ACC112 (cell line): Measurements from ENCODE around the gene PRKAB1.

ENCODE experiments used
- H2AFZ ChIP-seq: fragments of 200-600 bp; sonication (generic); one replicate; pipeline ENCODE4 v1.6.0; 2017; ENCODE audit warnings: antibody characterized with exemption, low read length; ENCODE audit not compliant: unreplicated experiment
- H3K27ac ChIP-seq: fragments of 200-600 bp; sonication (generic); 2 replicates; pipeline ENCODE4 v1.5.1; 2014; ENCODE audit warnings: low read depth, mild to moderate bottlenecking, antibody characterized with exemption, low read length, moderate library complexity
- H3K27me3 ChIP-seq: fragments of 200-600 bp; sonication (generic); 2 replicates; pipeline ENCODE4 v1.6.1; 2014; ENCODE audit warnings: mild to moderate bottlenecking, antibody characterized with exemption, low read length, moderate library complexity, mixed read lengths; ENCODE audit not compliant: insufficient read depth
- H3K36me3 ChIP-seq: fragments of 200-600 bp; sonication (generic); 2 replicates; pipeline ENCODE4 v1.6.1; 2016; ENCODE audit warnings: mild to moderate bottlenecking, antibody characterized with exemption, low read length, moderate library complexity, mixed read lengths; ENCODE audit not compliant: insufficient read depth
- H3K4me1 ChIP-seq: fragments of 200-600 bp; sonication (generic); one replicate; pipeline ENCODE4 v1.6.1; 2016; ENCODE audit warnings: low read length, mixed read lengths; ENCODE audit not compliant: insufficient read depth, unreplicated experiment, control insufficient read depth
- H3K4me3 ChIP-seq: fragments of 200-600 bp; sonication (generic); 2 replicates; pipeline ENCODE4 v1.5.1; 2014; ENCODE audit warnings: mild to moderate bottlenecking, low read depth, low read length
- H3K79me2 ChIP-seq: fragments of 200-600 bp; sonication (generic); one replicate; pipeline ENCODE4 v1.6.0; 2016; ENCODE audit warnings: low read length; ENCODE audit not compliant: control insufficient read depth, unreplicated experiment, insufficient read depth

PRKAB1 gene

GRCh38 chr12:119684711-119685369 is 16.9 kb downstream of the PRKAB1 start:
- Histone ChIP-seq H3K36me3 (peaks cover 24% of the 10 kb centered on the region; the same call in 1 of the 2 replicates), H3K27me3 (no peaks in the 10 kb centered on the region), H2AFZ (no peak overlapping the region), H3K79me2 (no peaks in the 10 kb centered on the region), H3K4me1 (peaks cover 13% of the 10 kb centered on the region), H3K4me3 (no peak overlapping the region), H3K27ac (no peak overlapping the region)

- no peak overlapping the region for H2AFZ ChIP-seq
- H3K27ac ChIP-seq, result no peak overlapping the region
- peaks cover 13% of the 10 kb centered on the region for H3K4me1 ChIP-seq
- H3K36me3 ChIP-seq, result peaks cover 24% of the 10 kb centered on the region; the same call in 1 of the 2 replicates
- no peaks in the 10 kb centered on the region for H3K79me2 ChIP-seq
- H3K27me3 ChIP-seq, result no peaks in the 10 kb centered on the region
- H3K4me3 ChIP-seq, result no peak overlapping the region
Measured at GRCh38 chr12:119685375-119685774, 17.4 kb downstream of the PRKAB1 start.

DNA sequence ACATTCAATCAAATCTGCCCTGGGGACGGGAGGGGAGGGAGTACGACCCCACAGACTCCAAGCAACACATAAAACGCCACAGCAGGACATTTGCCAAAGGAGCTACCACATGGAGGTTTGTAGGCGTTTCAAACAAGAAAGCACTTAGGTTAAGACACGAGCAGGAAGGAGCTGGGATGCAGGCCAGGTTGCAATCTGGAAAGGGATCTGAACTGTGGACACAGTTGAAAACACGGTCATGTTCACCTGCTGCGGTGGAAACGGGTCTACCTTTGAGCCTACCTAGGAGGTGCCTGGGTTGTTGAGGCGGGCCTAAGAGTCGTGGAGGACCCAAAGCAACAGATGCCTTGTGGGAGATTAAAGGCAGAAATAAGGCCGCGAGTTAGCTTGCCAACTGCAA is 18.4 kb downstream of the PRKAB1 start:
- Histone ChIP-seq H3K27me3 (no peaks in the 10 kb centered on the region), H3K27ac (no peak overlapping the region), H3K4me3 (no peak overlapping the region), H3K79me2 (no peaks in the 10 kb centered on the region), H2AFZ (no peak overlapping the region), H3K36me3 (peaks cover 19% of the 10 kb centered on the region; the same call in 1 of the 2 replicates), H3K4me1 (peaks cover 13% of the 10 kb centered on the region)

- Histone ChIP-seq H3K79me2 (no peaks in the 10 kb centered on the region), H3K4me3 (no peak overlapping the region), H3K27ac (no peak overlapping the region), H3K27me3 (no peaks in the 10 kb centered on the region), H3K4me1 (peaks cover 13% of the 10 kb centered on the region), H3K36me3 (peaks cover 15% of the 10 kb centered on the region; the same call in 1 of the 2 replicates), H2AFZ (no peak overlapping the region)
Measured at GRCh38 chr12:119686776-119687175, 18.8 kb downstream of the PRKAB1 start.

- no peak overlapping the region for H3K27ac ChIP-seq
- H3K79me2 ChIP-seq, result no peaks in the 10 kb centered on the region
- H3K27me3 ChIP-seq, result no peaks in the 10 kb centered on the region
- peaks cover 15% of the 10 kb centered on the region; the same call in 1 of the 2 replicates for H3K36me3 ChIP-seq
- peaks cover 13% of the 10 kb centered on the region for H3K4me1 ChIP-seq
- H2AFZ ChIP-seq, result no peak overlapping the region
- no peak overlapping the region for H3K4me3 ChIP-seq
Measured at GRCh38 chr12:119687406-119687805, 19.5 kb downstream of the PRKAB1 start.

DNA sequence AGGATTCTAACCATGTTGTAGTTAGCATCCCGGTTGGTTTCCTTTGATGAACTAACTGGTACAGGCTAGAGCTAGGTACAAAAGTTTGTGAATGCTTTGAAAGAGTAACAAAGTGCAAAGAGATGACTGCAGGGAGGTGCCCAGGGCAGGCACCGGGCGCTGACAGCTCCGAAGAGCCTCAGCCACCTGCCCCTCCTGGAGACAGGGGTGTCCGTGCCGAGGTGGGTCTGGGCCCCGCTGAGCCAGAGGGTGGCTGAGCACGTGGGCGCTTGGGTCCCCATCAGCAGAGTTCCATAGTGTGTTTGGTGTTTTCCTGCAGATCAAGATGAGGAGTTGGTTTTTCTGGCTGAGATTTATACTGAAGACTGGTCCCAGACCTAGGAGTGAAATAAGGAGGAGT is 19.9 kb downstream of the PRKAB1 start:
- Histone ChIP-seq H2AFZ (no peak overlapping the region), H3K4me1 (peaks cover 13% of the 10 kb centered on the region), H3K27ac (no peak overlapping the region), H3K79me2 (no peaks in the 10 kb centered on the region), H3K4me3 (no peak overlapping the region), H3K27me3 (no peaks in the 10 kb centered on the region), H3K36me3 (peaks cover 15% of the 10 kb centered on the region; the same call in 1 of the 2 replicates)

DNA sequence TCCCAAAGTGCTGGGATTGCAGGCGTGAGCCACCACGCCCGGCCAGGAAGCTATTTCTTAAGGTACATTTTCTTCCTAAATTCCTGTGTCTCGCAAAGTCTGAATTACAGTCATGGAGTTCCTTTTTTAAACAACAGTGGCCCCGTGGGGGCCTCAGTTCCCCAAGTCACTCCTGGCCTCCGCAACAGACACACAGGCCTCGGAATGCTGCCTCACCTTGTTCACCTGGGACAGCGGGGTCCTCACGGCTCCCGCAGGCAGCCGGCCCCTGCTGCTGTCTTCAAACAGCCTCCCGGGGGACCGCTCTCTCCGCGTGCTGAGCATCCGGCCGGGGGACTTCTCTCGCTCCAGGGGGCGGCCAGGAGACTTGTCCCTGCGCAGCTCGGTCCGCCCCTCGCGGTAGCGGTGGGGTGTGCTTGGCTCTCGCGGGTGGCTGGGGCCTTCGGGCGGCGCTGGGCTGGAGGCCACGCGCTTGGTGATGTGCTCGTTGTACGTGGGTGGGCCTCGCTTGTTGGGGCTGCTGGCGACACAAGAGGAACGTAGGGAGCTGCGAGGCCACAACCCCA is 22.1 kb downstream of the PRKAB1 start:
- Histone ChIP-seq H3K79me2 (no peaks in the 10 kb centered on the region), H3K4me3 (no peak overlapping the region), H3K27me3 (no peaks in the 10 kb centered on the region), H3K27ac (no peak overlapping the region), H2AFZ (no peak overlapping the region), H3K36me3 (peaks cover 13% of the 10 kb centered on the region; the same call in 1 of the 2 replicates), H3K4me1 (peaks cover 16% of the 10 kb centered on the region)

GRCh38 chr12:119691202-119691810 is 23.4 kb downstream of the PRKAB1 start:
- Histone ChIP-seq H3K79me2 (no peaks in the 10 kb centered on the region), H3K4me3 (no peak overlapping the region), H3K36me3 (peaks cover 6% of the 10 kb centered on the region; the same call in 1 of the 2 replicates), H2AFZ (no peak overlapping the region), H3K27me3 (no peaks in the 10 kb centered on the region), H3K27ac (no peak overlapping the region), H3K4me1 (peaks cover 16% of the 10 kb centered on the region)

GRCh38 chr12:119692410-119692809 is 24.5 kb downstream of the PRKAB1 start:
- Histone ChIP-seq H3K36me3 (peaks cover 6% of the 10 kb centered on the region; the same call in 1 of the 2 replicates), H3K4me3 (no peak overlapping the region), H3K79me2 (no peaks in the 10 kb centered on the region), H3K4me1 (peaks cover 16% of the 10 kb centered on the region), H3K27ac (peak overlapping the region; percentile 19), H2AFZ (no peak overlapping the region), H3K27me3 (no peaks in the 10 kb centered on the region)

GRCh38 chr12:119692997-119693396 is 25.1 kb downstream of the PRKAB1 start:
- Histone ChIP-seq H3K4me3 (no peak overlapping the region), H3K27me3 (no peaks in the 10 kb centered on the region), H3K27ac (peak overlapping the region; percentile 19), H3K36me3 (peaks cover 5% of the 10 kb centered on the region; the same call in 1 of the 2 replicates), H3K4me1 (peaks cover 16% of the 10 kb centered on the region), H3K79me2 (no peaks in the 10 kb centered on the region), H2AFZ (no peak overlapping the region)
